ENCODE data around the gene NFASC. TPM values are rescaled to one million over a fixed set of nuclear protein-coding genes. Genes with fewer than 3 reads are reported as not detected.

The NFASC gene
- total and polyA plus RNA-seq, 8 donors = 3.3 to 12.7 (median 6.7) TPM

GRCh38 chr1:204990721-204991341, 120.2 kb downstream of the NFASC start:
- TF ChIP-seq, protein P1, sequence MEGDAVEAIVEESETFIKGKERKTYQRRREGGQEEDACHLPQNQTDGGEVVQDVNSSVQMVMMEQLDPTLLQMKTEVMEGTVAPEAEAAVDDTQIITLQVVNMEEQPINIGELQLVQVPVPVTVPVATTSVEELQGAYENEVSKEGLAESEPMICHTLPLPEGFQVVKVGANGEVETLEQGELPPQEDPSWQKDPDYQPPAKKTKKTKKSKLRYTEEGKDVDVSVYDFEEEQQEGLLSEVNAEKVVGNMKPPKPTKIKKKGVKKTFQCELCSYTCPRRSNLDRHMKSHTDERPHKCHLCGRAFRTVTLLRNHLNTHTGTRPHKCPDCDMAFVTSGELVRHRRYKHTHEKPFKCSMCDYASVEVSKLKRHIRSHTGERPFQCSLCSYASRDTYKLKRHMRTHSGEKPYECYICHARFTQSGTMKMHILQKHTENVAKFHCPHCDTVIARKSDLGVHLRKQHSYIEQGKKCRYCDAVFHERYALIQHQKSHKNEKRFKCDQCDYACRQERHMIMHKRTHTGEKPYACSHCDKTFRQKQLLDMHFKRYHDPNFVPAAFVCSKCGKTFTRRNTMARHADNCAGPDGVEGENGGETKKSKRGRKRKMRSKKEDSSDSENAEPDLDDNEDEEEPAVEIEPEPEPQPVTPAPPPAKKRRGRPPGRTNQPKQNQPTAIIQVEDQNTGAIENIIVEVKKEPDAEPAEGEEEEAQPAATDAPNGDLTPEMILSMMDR (IDR thresholded peaks at IDR 0.05) = no peak
- Histone ChIP-seq H3K27me3 (no peaks in the 10 kb centered on the region), H3K9me3 (no peaks in the 10 kb centered on the region), H3K27ac (no peak overlapping the region), H3K4me3 (no peak overlapping the region), H3K4me1 (no peaks in the 10 kb centered on the region), H3K36me3 (no peaks in the 10 kb centered on the region)
- ATAC-seq = no peak
- intact Hi-C loops (cut with DNase I) = loop anchor here in 2 of 3 donors (5.0 kb wide), 3 partner anchors 66 to 271 kb away; no protein-coding TSS in a partner anchor
- FAIRE-seq = no peak
- WGBS, 2 donors = 50 to 54% methylated on average over 11 of the region's 11 CpGs
- DNase-seq = no peak

DNA sequence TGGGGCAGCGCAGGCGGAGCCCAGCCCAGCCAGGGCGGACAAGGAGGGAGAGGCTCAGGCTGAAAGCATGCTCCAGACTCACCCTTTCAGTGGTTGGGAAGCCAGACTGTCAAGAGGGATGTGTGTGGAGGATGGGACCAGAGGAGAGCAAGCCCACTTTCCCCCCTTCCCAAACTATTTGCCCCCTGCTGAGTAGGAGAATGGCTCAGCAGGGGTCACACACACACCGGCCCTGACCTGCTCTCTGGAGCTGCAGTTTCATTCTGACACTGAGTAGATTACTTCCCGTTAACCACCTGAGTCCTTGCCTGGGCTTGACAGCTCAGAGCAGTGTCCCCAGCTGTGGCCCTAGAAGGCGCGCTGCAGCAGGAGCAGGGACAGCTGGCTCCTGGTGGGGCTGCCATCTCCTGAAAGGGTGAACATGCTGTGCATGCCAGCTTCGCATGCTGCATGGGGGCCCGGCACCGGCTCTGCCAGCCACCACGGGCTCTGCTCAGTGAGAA, 120.7 kb downstream of the NFASC start:
- no peak for FAIRE-seq
- no peaks in the 10 kb centered on the region for H3K4me1 ChIP-seq
- WGBS, 2 donors = 49% methylated on average over 11 of the region's 11 CpGs
- no peaks in the 10 kb centered on the region for H3K27me3 ChIP-seq
- no peak overlapping the region for H3K4me3 ChIP-seq
- peak in 3 of 4 donors; percentile 30 to 42 (median 32) for ATAC-seq
- TF ChIP-seq, protein P1 (IDR thresholded peaks at IDR 0.05) = no peak
- no peaks in the 10 kb centered on the region for H3K9me3 ChIP-seq
- H3K27ac ChIP-seq = no peak overlapping the region
- intact Hi-C loops (cut with DNase I) = loop anchor here in 2 of 3 donors (5.0 kb wide), 3 partner anchors 66 to 271 kb away; no protein-coding TSS in a partner anchor
- no peaks in the 10 kb centered on the region for H3K36me3 ChIP-seq
- peak in 1 of 6 donors; percentile 52 for DNase-seq

GRCh38 chr1:204992201-204992997, 121.7 kb downstream of the NFASC start:
- ATAC-seq (peak in 1 of 4 donors; percentile 11), DNase-seq (no peak), FAIRE-seq (no peak)
- Histone ChIP-seq H3K9me3 (no peaks in the 10 kb centered on the region), H3K4me3 (no peak overlapping the region), H3K27ac (no peak overlapping the region), H3K27me3 (no peaks in the 10 kb centered on the region), H3K4me1 (no peaks in the 10 kb centered on the region), H3K36me3 (no peaks in the 10 kb centered on the region)
- WGBS, 2 donors = 77 to 81% methylated on average over 13 of the region's 13 CpGs
- TF ChIP-seq, protein P1 (IDR thresholded peaks at IDR 0.05) = no peak
- intact Hi-C loops (cut with DNase I) = loop anchor here in 2 of 3 donors (5.0 kb wide), 3 partner anchors 65 to 270 kb away; no protein-coding TSS in a partner anchor

DNA sequence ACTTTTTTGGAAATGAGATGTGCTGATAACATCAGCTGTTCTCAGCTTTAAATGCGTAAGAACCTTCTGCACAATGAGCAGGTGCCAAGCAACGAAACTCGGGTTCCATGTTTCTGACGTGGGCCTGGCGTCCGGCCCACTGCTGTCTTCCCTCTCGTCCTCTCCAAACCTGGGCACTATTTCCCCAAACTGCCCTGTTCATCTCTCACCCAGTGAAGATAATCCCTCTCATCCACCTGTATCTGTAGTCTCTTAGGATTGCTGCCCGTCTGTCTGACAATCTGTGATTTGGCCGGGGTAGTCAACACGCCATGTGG, 122.3 kb downstream of the NFASC start:
- no peak for ATAC-seq
- intact Hi-C loops (cut with DNase I) = loop anchor here in 2 of 3 donors (5.0 kb wide), 3 partner anchors 64 to 269 kb away; no protein-coding TSS in a partner anchor
- FAIRE-seq = no peak
- DNase-seq = no peak
- H3K4me1 ChIP-seq = no peaks in the 10 kb centered on the region
- H3K9me3 ChIP-seq = no peaks in the 10 kb centered on the region
- H3K4me3 ChIP-seq = no peak overlapping the region
- WGBS, 2 donors = 82 to 86% methylated on average over 10 of the region's 10 CpGs
- no peaks in the 10 kb centered on the region for H3K36me3 ChIP-seq
- no peak overlapping the region for H3K27ac ChIP-seq
- no peaks in the 10 kb centered on the region for H3K27me3 ChIP-seq
- TF ChIP-seq, protein P1 (IDR thresholded peaks at IDR 0.05) = no peak

Measured in pancreas (tissue), 10 donors.